Measurements from ENCODE around the gene SLC6A20. TPM values are rescaled to one million over a fixed set of nuclear protein-coding genes. Genes with fewer than 3 reads are reported as not detected.
A peak's percentile ranks its signal among the peaks of the same experiment; 100 is the strongest.
"Not testable (repeated sequence)": the region's sequence is repeated elsewhere in the genome, so short reads cannot be mapped to it uniquely, and the experiment has no call there.

Gene SLC6A20
- total RNA-seq, 8 experiments from 2014 or later, result 0.05 to 7.2 (median 0.34) TPM

- WGBS, 10 experiments, result 77 to 100% (median 93%) methylated on average over 2 to 8 of the region's 10 CpGs; no CpG with 5 or more reads in 6 of the 10 experiments
- in situ Hi-C loops (cut with MboI; ENCODE audit: low pct_unique_long_range_greater_than_20kb in 2 of 9, low sequenced_read_pairs in 9 of 9, unreplicated experiment in 9 of 9), result loop anchor here in 4 of 9 experiments (10.0 to 25.0 kb wide), 3 partner anchors 150 to 175 kb away; partner anchors contain the start of gene CXCR6 (in 1 of the 4)
Observed at GRCh38 chr3:45761831-45762230, 34.5 kb downstream of the SLC6A20 start.

DNA sequence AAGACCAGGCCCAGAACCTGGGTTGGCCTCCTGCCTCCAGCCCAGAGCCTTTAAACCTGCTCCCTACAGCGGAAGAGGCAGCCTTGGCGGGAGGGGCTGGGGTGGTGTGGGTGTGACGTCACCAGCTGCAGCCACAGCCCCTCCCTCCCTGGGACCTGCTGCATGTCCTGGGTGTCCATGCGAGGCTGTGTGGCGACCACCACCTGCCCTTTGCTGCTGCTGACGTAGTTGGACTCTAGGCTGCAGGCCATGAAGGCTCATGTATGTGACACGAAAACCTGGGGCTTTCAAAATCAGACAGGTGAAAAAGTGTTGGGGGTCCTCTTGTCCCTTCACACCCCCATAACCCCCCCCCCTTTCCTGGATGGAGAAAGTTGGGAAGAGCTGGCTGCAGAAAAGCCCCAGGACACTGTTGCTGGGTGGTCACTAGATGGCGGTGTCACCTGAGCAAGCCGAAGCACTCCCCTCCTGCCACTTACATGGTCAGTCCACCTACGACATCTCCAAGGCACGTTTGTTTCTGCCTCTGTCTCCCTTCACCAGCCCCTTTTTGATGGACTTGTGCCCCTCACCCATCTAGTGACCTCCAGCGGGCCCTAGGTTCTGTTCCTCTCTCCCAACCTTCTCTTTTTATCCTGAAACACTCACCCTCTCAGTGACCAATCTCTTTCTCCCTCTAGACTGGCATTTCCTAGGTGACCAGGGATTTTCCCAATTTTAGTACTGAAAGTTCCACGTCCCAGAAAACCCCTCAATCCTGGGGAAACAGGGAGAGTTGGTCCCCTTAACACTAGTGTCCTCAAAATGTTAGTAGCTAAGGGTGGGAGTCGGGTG, 35.2 kb downstream of the SLC6A20 start:
- WGBS, 10 experiments, result 0 to 50% (median 47%) methylated on average over 2 to 6 of the region's 14 CpGs; no CpG with 5 or more reads in 3 of the 10 experiments
- H3K27ac ChIP-seq, result no peak overlapping the region
- in situ Hi-C loops (cut with MboI; ENCODE audit: low pct_unique_long_range_greater_than_20kb in 2 of 9, low sequenced_read_pairs in 9 of 9, unreplicated experiment in 9 of 9), result loop anchor here in 4 of 9 experiments (10.0 to 25.0 kb wide), 3 partner anchors 151 to 176 kb away; partner anchors contain the start of gene CXCR6 (in 1 of the 4)

More at GRCh38 chr3:45761831-45762230, 34.5 kb downstream of the SLC6A20 start:
- ATAC-seq (replicated peaks in 6 of 8), result no peak
- Histone ChIP-seq H3K27ac (no peak overlapping the region), H3K4me1 (replicated peaks in 1 of 2) (no peaks in the 10 kb centered on the region), H3K4me3 (no peak overlapping the region)

GRCh38 chr3:45759851-45760250, 36.5 kb downstream of the SLC6A20 start:
- H3K4me1 ChIP-seq (replicated peaks in 1 of 2), result no peaks in the 10 kb centered on the region
- H3K4me3 ChIP-seq, result no peak overlapping the region
- no peak overlapping the region for H3K27ac ChIP-seq
- ATAC-seq (replicated peaks in 6 of 8), result no peak
- in situ Hi-C loops (cut with MboI; ENCODE audit: low pct_unique_long_range_greater_than_20kb in 2 of 9, low sequenced_read_pairs in 9 of 9, unreplicated experiment in 9 of 9), result loop anchor here in 4 of 9 experiments (10.0 to 25.0 kb wide), 3 partner anchors 152 to 177 kb away; partner anchors contain the start of gene CXCR6 (in 1 of the 4)
- 67 to 100% (median 92%) methylated on average over 1 to 6 of the region's 12 CpGs; no CpG with 5 or more reads in 2 of the 10 experiments for WGBS, 10 experiments

More for the DNA sequence above, 35.2 kb downstream of the SLC6A20 start:
- H3K4me1 ChIP-seq (replicated peaks in 1 of 2), result no peaks in the 10 kb centered on the region
- H3K4me3 ChIP-seq, result no peak overlapping the region
- ATAC-seq (replicated peaks in 6 of 8), result peak; percentile 70 to 95 (median 82)

DNA sequence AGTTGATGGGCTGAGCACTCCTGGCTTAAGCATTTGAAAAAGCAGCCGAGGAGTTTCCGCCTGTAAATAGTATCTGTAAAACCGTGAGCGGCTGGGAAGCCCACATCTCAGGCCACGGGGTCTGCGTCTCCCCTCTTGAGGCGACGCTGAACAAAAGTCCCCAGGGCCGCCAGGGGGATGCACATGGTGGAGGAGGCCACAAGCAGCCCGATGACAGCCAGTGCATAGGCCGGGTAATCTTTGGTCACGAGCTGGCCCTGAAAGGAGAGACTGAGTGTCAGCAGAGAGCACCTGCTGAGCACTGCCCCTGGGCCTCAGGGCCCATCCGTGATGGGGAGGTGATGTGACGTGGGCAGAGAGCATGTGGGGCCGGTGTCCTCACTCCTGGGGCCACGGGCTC, 37.5 kb downstream of the SLC6A20 start:
- in situ Hi-C loops (cut with MboI; ENCODE audit: low pct_unique_long_range_greater_than_20kb in 2 of 9, low sequenced_read_pairs in 9 of 9, unreplicated experiment in 9 of 9), result loop anchor here in 3 of 9 experiments (25.0 kb wide), 2 partner anchors 153 to 178 kb away; partner anchors contain the start of gene CXCR6 (in 1 of the 3)
- H3K4me3 ChIP-seq, result no peak overlapping the region
- 33 to 96% (median 89%) methylated on average over 1 to 5 of the region's 16 CpGs; no CpG with 5 or more reads in 7 of the 10 experiments for WGBS, 10 experiments
- ATAC-seq (replicated peaks in 6 of 8), result no peak
- H3K4me1 ChIP-seq (replicated peaks in 1 of 2), result no peaks in the 10 kb centered on the region
- H3K27ac ChIP-seq, result no peak overlapping the region

DNA sequence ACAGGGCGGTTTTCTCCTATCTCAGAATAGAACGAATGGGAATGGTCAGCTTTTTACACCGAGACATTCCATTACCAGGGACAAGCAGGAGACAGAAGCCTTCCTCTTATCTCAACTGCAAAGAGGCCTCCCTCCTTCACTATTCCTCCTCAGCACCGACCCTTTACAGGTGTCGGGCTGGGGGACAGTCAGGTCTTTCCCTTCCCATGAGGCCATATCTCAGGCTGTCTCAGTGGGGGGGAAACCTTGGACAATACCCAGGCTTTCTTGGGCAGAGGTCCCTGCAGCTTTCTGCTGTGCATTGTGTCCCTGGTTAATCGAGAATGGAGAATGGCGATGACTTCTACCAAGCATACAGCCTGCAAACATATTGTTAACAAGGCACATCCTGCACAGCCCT, 39.2 kb downstream of the SLC6A20 start:
- H3K27ac ChIP-seq; ATAC-seq (replicated peaks in 6 of 8): not testable (repeated sequence)
- in situ Hi-C loops (cut with MboI; ENCODE audit: low pct_unique_long_range_greater_than_20kb in 2 of 9, low sequenced_read_pairs in 9 of 9, unreplicated experiment in 9 of 9), result loop anchor here in 3 of 9 experiments (25.0 kb wide), 2 partner anchors 155 to 180 kb away; partner anchors contain the start of gene CXCR6 (in 1 of the 3)

GRCh38 chr3:45756055-45756454, 40.3 kb downstream of the SLC6A20 start:
- WGBS, 10 experiments, result 75 to 100% (median 88%) methylated on average over 3 to 6 of the region's 6 CpGs; no CpG with 5 or more reads in 3 of the 10 experiments
- in situ Hi-C loops (cut with MboI; ENCODE audit: low pct_unique_long_range_greater_than_20kb in 2 of 9, low sequenced_read_pairs in 9 of 9, unreplicated experiment in 9 of 9), result loop anchor here in 3 of 9 experiments (25.0 kb wide), 2 partner anchors 156 to 181 kb away; partner anchors contain the start of gene CXCR6 (in 1 of the 3)
- no peak for ATAC-seq (replicated peaks in 6 of 8)
- H3K27ac ChIP-seq, result no peak overlapping the region
- H3K4me3 ChIP-seq, result no peak overlapping the region
- no peaks in the 10 kb centered on the region for H3K4me1 ChIP-seq (replicated peaks in 1 of 2)

More for the DNA sequence above, 39.2 kb downstream of the SLC6A20 start:
- 60 to 100% (median 73%) methylated on average over 1 to 2 of the region's 7 CpGs; no CpG with 5 or more reads in 4 of the 10 experiments for WGBS, 10 experiments
- H3K4me1 ChIP-seq (replicated peaks in 1 of 2); H3K4me3 ChIP-seq: not testable (repeated sequence)

- Histone ChIP-seq H3K4me1 (replicated peaks in 1 of 2) (no peaks in the 10 kb centered on the region), H3K4me3 (no peak overlapping the region), H3K27ac (no peak overlapping the region)
- in situ Hi-C loops (cut with MboI; ENCODE audit: low pct_unique_long_range_greater_than_20kb in 2 of 9, low sequenced_read_pairs in 9 of 9, unreplicated experiment in 9 of 9), result loop anchor here in 3 of 9 experiments (25.0 kb wide), 2 partner anchors 158 to 183 kb away; partner anchors contain the start of gene CXCR6 (in 1 of the 3)
- ATAC-seq (replicated peaks in 6 of 8), result no peak
- 94 to 100% (median 97%) methylated on average over 1 to 7 of the region's 7 CpGs; no CpG with 5 or more reads in 2 of the 10 experiments for WGBS, 10 experiments
Observed at GRCh38 chr3:45754461-45754860, 41.9 kb downstream of the SLC6A20 start.

- no peak overlapping the region for H3K27ac ChIP-seq
Observed at GRCh38 chr3:45753095-45753494, 43.2 kb downstream of the SLC6A20 start.

GRCh38 chr3:45751537-45752242, 44.6 kb downstream of the SLC6A20 start:
- Histone ChIP-seq H3K27ac (no peak overlapping the region), H3K4me1 (replicated peaks in 1 of 2) (no peaks in the 10 kb centered on the region), H3K4me3 (no peak overlapping the region)
- WGBS, 10 experiments, result 23 to 100% (median 87%) methylated on average over 2 to 7 of the region's 7 CpGs; no CpG with 5 or more reads in 1 of the 10 experiments
- peak in 1 of 8 experiments; percentile 34 for ATAC-seq (replicated peaks in 6 of 8)
- in situ Hi-C loops (cut with MboI; ENCODE audit: low pct_unique_long_range_greater_than_20kb in 2 of 9, low sequenced_read_pairs in 9 of 9, unreplicated experiment in 9 of 9), result loop anchor here in 3 of 9 experiments (25.0 kb wide), 2 partner anchors 161 to 186 kb away; partner anchors contain the start of gene CXCR6 (in 1 of the 3)

More at GRCh38 chr3:45753095-45753494, 43.2 kb downstream of the SLC6A20 start:
- in situ Hi-C loops (cut with MboI; ENCODE audit: low pct_unique_long_range_greater_than_20kb in 2 of 9, low sequenced_read_pairs in 9 of 9, unreplicated experiment in 9 of 9), result loop anchor here in 3 of 9 experiments (25.0 kb wide), 2 partner anchors 159 to 184 kb away; partner anchors contain the start of gene CXCR6 (in 1 of the 3)
- WGBS, 10 experiments, result 64 to 100% (median 91%) methylated on average over 1 to 3 of the region's 3 CpGs; no CpG with 5 or more reads in 6 of the 10 experiments
- H3K4me1 ChIP-seq (replicated peaks in 1 of 2), result no peaks in the 10 kb centered on the region
- H3K4me3 ChIP-seq, result no peak overlapping the region
- ATAC-seq (replicated peaks in 6 of 8), result no peak

DNA sequence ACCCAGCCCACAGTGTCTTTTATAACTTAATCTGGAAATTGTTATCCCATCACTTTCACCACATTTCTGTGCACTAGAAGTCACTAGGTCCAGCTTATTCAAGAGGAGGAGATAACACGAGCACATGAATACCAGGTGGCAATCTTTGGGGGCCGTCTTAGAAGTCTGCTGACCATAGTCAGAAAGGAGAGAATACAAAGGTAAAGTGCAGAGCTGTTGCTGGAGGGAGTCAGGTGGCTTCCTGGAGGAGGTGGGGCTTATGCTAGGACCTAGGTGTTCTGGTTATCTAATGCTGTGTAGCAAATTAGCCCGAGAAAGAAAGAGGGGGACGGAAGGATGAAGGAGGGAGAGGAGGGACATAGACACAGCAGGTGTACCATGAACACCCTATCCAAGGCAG, 46.5 kb downstream of the SLC6A20 start:
- no peak for ATAC-seq (replicated peaks in 6 of 8)
- H3K4me3 ChIP-seq, result no peak overlapping the region
- 82 to 89% (median 86%) methylated on average over 1 to 4 of the region's 4 CpGs; no CpG with 5 or more reads in 6 of the 10 experiments for WGBS, 10 experiments
- no peaks in the 10 kb centered on the region for H3K4me1 ChIP-seq (replicated peaks in 1 of 2)
- in situ Hi-C loops (cut with MboI; ENCODE audit: low pct_unique_long_range_greater_than_20kb in 2 of 9, low sequenced_read_pairs in 9 of 9, unreplicated experiment in 9 of 9), result loop anchor here in 3 of 9 experiments (25.0 kb wide), 2 partner anchors 162 to 187 kb away; partner anchors contain the start of gene CXCR6 (in 1 of the 3)
- H3K27ac ChIP-seq, result no peak overlapping the region

GRCh38 chr3:45749036-45749600, 47.2 kb downstream of the SLC6A20 start:
- in situ Hi-C loops (cut with MboI; ENCODE audit: low pct_unique_long_range_greater_than_20kb in 2 of 9, low sequenced_read_pairs in 9 of 9, unreplicated experiment in 9 of 9); H3K4me1 ChIP-seq (replicated peaks in 1 of 2); H3K4me3 ChIP-seq; H3K27ac ChIP-seq: not testable (repeated sequence)
- peak in 1 of 8 experiments; percentile 20 for ATAC-seq (replicated peaks in 6 of 8)
- 73 to 100% (median 100%) methylated on average over 1 to 4 of the region's 4 CpGs; no CpG with 5 or more reads in 2 of the 10 experiments for WGBS, 10 experiments

- WGBS, 10 experiments, result 80 to 100% (median 92%) methylated on average over 1 to 5 of the region's 8 CpGs; no CpG with 5 or more reads in 5 of the 10 experiments
- peak in 1 of 8 experiments; percentile 13 for ATAC-seq (replicated peaks in 6 of 8)
- in situ Hi-C loops (cut with MboI; ENCODE audit: low pct_unique_long_range_greater_than_20kb in 2 of 9, low sequenced_read_pairs in 9 of 9, unreplicated experiment in 9 of 9), result no loop called here
- Histone ChIP-seq H3K4me3 (no peak overlapping the region), H3K27ac (no peak overlapping the region), H3K4me1 (replicated peaks in 1 of 2) (no peaks in the 10 kb centered on the region)
Observed at GRCh38 chr3:45748068-45748467, 48.3 kb downstream of the SLC6A20 start.

All from motor neuron (in vitro differentiated cells).